ENCODE results near the gene PTPRJ.
"Not testable (repeated sequence)": the region's sequence is repeated elsewhere in the genome, so short reads cannot be mapped to it uniquely, and the experiment has no call there.

The PTPRJ gene

GRCh38 chr11:47980088-47980906 lies at the start of gene PTPRJ:
PTPRJ (plus strand) TSS chr11:47980559; CDS start chr11:47980913, 354 bp downstream.
- DNase-seq (ENCODE audit: extremely low read depth in 1 of 2, low read depth in 1 of 2) = no peak

GRCh38 chr11:47932544-47932943 lies 47.8 kb upstream of the PTPRJ start:
- DNase-seq (ENCODE audit: extremely low read depth in 1 of 2, low read depth in 1 of 2) = no peak

- not testable (repeated sequence) for DNase-seq (ENCODE audit: extremely low read depth in 1 of 2, low read depth in 1 of 2)
Measured at GRCh38 chr11:47933797-47934196, 46.6 kb upstream of the PTPRJ start.

GRCh38 chr11:47938791-47939560 lies 41.4 kb upstream of the PTPRJ start:
- no peak for DNase-seq (ENCODE audit: extremely low read depth in 1 of 2, low read depth in 1 of 2)

- no peak for DNase-seq (ENCODE audit: extremely low read depth in 1 of 2, low read depth in 1 of 2)
Measured at GRCh38 chr11:47940904-47941649, 39.3 kb upstream of the PTPRJ start.

- DNase-seq (ENCODE audit: extremely low read depth in 1 of 2, low read depth in 1 of 2) = no peak
Measured at GRCh38 chr11:47941907-47942558, 38.3 kb upstream of the PTPRJ start.

- no peak for DNase-seq (ENCODE audit: extremely low read depth in 1 of 2, low read depth in 1 of 2)
Measured at GRCh38 chr11:47943721-47944586, 36.4 kb upstream of the PTPRJ start.

GRCh38 chr11:47944632-47945031 lies 35.7 kb upstream of the PTPRJ start:
- no peak for DNase-seq (ENCODE audit: extremely low read depth in 1 of 2, low read depth in 1 of 2)

- peak in 1 of 2 donors; percentile 22 for DNase-seq (ENCODE audit: extremely low read depth in 1 of 2, low read depth in 1 of 2)
Measured at GRCh38 chr11:47946682-47947559, 33.4 kb upstream of the PTPRJ start.

GRCh38 chr11:47948137-47948536 lies 32.2 kb upstream of the PTPRJ start:
- no peak for DNase-seq (ENCODE audit: extremely low read depth in 1 of 2, low read depth in 1 of 2)

GRCh38 chr11:47949001-47949675 lies 31.2 kb upstream of the PTPRJ start:
- DNase-seq (ENCODE audit: extremely low read depth in 1 of 2, low read depth in 1 of 2) = not testable (repeated sequence)

- peak; percentile 20 to 57 for DNase-seq (ENCODE audit: extremely low read depth in 1 of 2, low read depth in 1 of 2)
Measured at GRCh38 chr11:47950396-47950795, 30.0 kb upstream of the PTPRJ start.

GRCh38 chr11:47951504-47951903 lies 28.9 kb upstream of the PTPRJ start:
- not testable (repeated sequence) for DNase-seq (ENCODE audit: extremely low read depth in 1 of 2, low read depth in 1 of 2)

- no peak for DNase-seq (ENCODE audit: extremely low read depth in 1 of 2, low read depth in 1 of 2)
Measured at GRCh38 chr11:47955061-47955755, 25.2 kb upstream of the PTPRJ start.

- no peak for DNase-seq (ENCODE audit: extremely low read depth in 1 of 2, low read depth in 1 of 2)
Measured at GRCh38 chr11:47960015-47960414, 20.3 kb upstream of the PTPRJ start.

- DNase-seq (ENCODE audit: extremely low read depth in 1 of 2, low read depth in 1 of 2) = no peak
Measured at GRCh38 chr11:47961383-47961782, 19.0 kb upstream of the PTPRJ start.

- no peak for DNase-seq (ENCODE audit: extremely low read depth in 1 of 2, low read depth in 1 of 2)
Measured at GRCh38 chr11:47964546-47964945, 15.8 kb upstream of the PTPRJ start.

Measured in stimulated activated CD8-positive, alpha-beta memory T cell treated with anti-CD3 and anti-CD28 coated beads, Interleukin-7, amount 100 ng/mL, for 48 hours (primary cell).